HG03575 (cell line): ENCODE results near the gene CDC42EP4.
"Not testable (repeated sequence)": the region's sequence is repeated elsewhere in the genome, so short reads cannot be mapped to it uniquely, and the experiment has no call there.

Source experiments
- ATAC-seq: cut with Tn5 transposase; IDR thresholded peaks from one replicate; pipeline ENCODE4 v1.9.1; 2021; ENCODE audit not compliant: unreplicated experiment, insufficient number of reproducible peaks, low FRiP score; ENCODE audit errors: extremely low read depth

CDC42EP4 gene

GRCh38 chr17:73267648-73268537 lies 43.9 kb downstream of the CDC42EP4 start:
- ATAC-seq = no peak

GRCh38 chr17:73266796-73267195 lies 45.0 kb downstream of the CDC42EP4 start:
- no peak for ATAC-seq

- no peak for ATAC-seq
Measured at GRCh38 chr17:73265646-73266640, 45.9 kb downstream of the CDC42EP4 start.

DNA sequence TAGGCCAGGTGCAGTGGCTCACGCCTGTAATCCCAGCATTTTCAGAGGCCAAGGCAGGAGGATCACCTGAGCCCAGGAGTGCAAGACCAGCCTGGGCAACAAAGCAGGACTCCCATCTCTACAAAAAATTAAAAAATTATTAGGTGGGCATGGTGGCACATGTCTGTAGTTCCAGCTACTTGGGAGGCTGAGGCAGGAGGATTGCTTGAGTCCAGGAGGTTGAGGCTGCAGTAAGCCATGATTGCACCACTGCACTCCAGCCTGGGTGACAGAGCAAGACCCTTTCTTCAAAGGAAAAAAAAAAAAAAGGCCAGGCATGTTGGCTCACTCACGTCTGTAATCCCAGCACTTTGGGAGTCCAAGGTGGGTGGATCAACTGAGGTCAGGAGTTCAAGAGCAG lies 47.4 kb downstream of the CDC42EP4 start:
- ATAC-seq = not testable (repeated sequence)

- no peak for ATAC-seq
Measured at GRCh38 chr17:73262676-73263642, 48.8 kb downstream of the CDC42EP4 start.

DNA sequence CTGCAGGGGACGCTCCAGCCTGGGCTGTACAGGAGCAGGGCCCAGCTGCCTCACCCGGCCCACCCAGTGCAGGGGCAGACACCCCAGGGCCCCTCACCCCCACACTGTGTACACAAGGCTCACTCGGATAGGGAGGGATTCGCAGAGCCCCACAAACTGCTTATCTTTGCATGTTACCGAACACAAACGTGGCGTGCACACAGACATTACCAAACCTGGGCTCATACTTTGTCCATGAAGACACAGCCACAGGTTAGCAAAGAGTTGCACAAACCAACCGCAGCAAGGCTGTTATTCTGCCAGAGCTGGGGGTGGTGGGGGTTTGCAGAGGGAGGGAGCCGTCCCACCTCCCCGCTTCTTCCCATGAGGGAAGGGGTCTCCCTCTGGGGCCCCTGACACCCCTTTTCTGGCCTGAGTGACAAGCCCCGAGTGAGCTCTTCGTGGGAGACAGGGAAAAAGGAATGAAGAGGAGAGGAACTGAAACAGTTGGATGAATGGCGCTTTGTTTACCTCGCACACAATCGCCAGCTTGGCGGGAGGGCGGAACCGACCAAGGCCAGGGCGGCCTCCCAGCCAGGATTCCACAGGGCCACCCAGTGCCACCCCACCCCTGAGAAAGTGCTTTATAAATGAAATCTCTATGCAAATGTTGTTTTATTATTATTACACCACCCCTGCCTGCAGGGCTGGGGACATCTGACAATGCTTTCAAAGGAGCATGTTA lies 49.7 kb downstream of the CDC42EP4 start:
- ATAC-seq = no peak

GRCh38 chr17:73261617-73261951 lies 50.2 kb downstream of the CDC42EP4 start, which contains the start of gene CPSF4L:
Gene CPSF4L (minus strand): TSS chr17:73261880. CDS start chr17:73261818, 62 bp downstream.
- no peak for ATAC-seq

GRCh38 chr17:73257516-73257915 lies 54.3 kb downstream of the CDC42EP4 start:
- no peak for ATAC-seq

GRCh38 chr17:73256220-73256619 lies 55.6 kb downstream of the CDC42EP4 start:
- no peak for ATAC-seq

DNA sequence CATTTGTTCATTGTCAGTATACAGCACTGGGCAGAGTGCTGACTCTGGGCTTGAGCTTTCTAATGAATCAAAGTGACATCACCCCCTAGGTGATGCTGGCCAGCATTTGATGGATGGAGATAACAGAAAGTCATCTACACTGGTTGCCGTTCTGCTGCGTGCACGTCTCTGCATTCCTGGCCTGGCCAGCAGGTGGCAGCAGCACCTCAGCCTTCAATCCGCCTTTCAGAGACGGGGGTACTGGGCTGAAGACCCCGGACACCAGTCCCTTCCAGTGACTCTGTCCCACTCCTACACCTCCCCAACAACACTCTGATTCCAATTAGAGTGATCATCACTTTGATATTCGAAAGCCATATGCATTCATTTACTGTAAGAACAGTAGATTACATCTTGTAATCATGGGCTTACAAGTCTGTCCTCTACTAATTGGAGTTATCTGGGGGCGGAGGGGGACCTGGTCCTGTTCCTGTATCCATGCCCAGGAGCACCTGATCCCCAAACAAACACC lies 56.1 kb downstream of the CDC42EP4 start:
- no peak for ATAC-seq

DNA sequence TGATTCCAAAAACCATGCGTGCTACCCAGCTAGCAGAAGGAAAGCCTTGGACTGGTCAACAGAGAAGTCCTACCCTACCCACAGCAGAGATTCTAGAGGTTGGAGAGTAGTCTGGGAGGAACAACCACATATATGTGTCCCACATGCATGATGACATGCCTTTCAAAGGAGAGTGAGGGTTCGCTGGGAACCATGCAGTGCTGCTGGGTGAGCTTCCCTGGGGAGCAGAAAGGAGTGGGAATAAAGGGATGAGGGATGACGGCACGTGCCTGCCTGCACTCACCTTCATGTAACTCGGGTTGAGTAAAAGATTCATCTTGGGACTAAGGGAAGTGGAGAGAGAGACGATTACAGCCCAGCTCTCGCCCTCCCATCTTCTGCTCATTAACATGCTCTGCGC lies 59.9 kb downstream of the CDC42EP4 start:
- ATAC-seq = no peak

- ATAC-seq = no peak
Measured at GRCh38 chr17:73250851-73251640, 60.8 kb downstream of the CDC42EP4 start.

DNA sequence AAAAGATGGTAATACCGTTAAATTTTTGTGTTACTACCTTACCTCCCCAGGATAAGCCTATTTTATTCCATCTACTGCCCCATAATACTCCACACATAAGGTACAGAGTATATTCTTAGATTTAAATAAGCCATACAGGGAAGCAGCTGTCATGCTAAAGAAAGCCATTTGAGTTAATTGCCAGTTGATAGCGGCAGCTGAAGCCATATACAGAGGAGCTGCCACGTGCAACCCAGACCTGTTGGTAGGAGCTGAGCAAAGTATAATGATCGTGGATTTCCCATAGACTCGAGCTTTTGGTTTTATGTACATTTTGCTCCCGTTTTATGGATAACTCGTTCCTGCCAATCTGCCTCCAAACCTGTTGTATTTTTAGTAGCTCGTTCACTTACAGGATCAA lies 62.1 kb downstream of the CDC42EP4 start:
- ATAC-seq = no peak

DNA sequence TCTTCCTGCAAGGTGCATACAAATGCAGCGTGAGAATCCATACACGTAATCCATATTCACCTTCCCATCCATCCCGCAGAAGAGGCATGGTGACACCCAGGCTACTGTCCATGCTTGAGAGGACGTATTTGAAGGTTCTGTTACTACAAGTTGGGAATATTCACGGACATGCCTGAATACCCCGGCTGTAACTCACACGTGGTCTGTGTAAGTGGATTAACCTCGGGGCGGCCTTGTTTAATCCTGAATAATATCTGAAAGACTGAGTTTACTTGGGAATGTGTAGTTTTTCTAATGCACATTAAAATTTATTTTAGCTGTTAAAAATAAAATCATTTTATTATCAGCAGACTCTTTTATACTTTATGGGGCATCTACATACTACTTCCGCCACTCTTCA lies 63.3 kb downstream of the CDC42EP4 start:
- no peak for ATAC-seq

DNA sequence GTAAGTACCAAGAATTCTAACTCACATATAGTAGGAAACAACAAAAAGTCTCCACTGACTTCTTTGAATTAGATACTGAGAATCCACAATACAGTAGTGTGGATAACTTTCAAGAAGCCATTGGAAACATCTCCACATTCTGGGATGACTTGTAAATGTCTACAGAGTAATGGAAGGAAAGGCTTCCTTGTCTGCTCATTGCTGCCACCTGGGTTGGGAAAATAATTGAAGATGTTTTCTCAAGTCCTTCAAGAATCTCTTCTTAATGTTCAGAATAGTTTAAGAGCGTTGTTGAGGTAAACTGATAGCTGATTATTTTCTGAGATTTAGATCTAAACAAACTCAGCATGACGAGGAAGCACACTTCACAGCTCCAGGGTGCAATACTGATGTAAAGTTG lies 64.1 kb downstream of the CDC42EP4 start:
- ATAC-seq = no peak

DNA sequence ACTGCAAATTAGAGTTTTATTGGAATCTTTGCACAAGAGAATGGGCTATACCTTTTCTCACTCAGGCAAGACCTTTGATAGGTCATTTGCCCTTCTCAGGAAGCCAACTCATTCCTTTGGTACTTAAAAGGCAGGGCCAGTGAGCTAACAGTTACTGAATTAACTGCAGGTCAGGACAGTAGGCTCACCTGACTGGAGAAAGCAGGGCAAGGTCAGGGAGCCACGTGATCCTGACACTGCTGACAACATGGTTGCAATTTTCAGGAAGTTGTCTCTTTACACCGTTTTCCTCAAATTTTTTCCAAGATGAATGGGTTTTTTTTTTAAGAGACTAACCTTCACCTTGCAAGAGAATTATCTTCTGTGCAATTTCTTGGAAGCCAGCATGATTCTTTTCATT lies 71.2 kb downstream of the CDC42EP4 start:
- no peak for ATAC-seq

GRCh38 chr17:73237714-73238113 lies 74.1 kb downstream of the CDC42EP4 start:
- no peak for ATAC-seq
